Naive thymus-derived CD4-positive, alpha-beta T cell (primary cell): ENCODE results near the gene CHKA. TPM values are rescaled to one million over a fixed set of nuclear protein-coding genes. Genes with fewer than 3 reads are reported as not detected.

Experiments
- ATAC-seq: fragments of 150-1000 bp; cut with Tn5 transposase; 2 replicates; pipeline ENCODE4 v1.10.0; 2021; ENCODE audit warnings: mild to moderate bottlenecking, moderate library complexity
- CTCF ChIA-PET: fragments of 350-600 bp; sonication (Branson Sonifier 250); formaldehyde crosslinking; loops from one replicate; lab custom pipeline; 2021; ENCODE audit warnings: antibody characterized with exemption; lab: Charles Lee
- POLR2A ChIA-PET: fragments of 350-600 bp; sonication (Branson Sonifier 250); formaldehyde crosslinking; loops from one replicate; lab custom pipeline; 2021; ENCODE audit warnings: antibody characterized with exemption, inconsistent platforms; lab: Charles Lee
- DNase-seq, 9 donors: peaks; one replicate each; pipeline versions ENCODE4 v3.0.0 to v3.0.0-alpha.2; 2020 to 2022; ENCODE audit warnings: mixed read lengths in 1 of 9
- H3K27ac ChIP-seq: one replicate; pipeline ENCODE4 v1.7.0; 2013; ENCODE audit warnings: mild to moderate bottlenecking, low read depth, low read length, moderate library complexity
- H3K27me3 ChIP-seq, 2 donors: one replicate each; pipeline ENCODE4 v1.7.0; 2013; ENCODE audit warnings: low read length in 2 of 2, mild to moderate bottlenecking in 2 of 2, moderate library complexity in 2 of 2; ENCODE audit not compliant: control insufficient read depth in 2 of 2, insufficient read depth in 2 of 2
- H3K36me3 ChIP-seq, 3 experiments: 1 replicate in 2 of 3; 2 replicates in 1 of 3; pipeline ENCODE4 v1.7.0; 2013; ENCODE audit warnings: low read length in 3 of 3, mild to moderate bottlenecking in 3 of 3, moderate library complexity in 1 of 3; ENCODE audit not compliant: insufficient read depth in 3 of 3, control insufficient read depth in 2 of 3
- H3K4me1 ChIP-seq, 2 donors: one replicate each; pipeline ENCODE4 v1.7.0; 2013; ENCODE audit warnings: low read length in 2 of 2, mild to moderate bottlenecking in 2 of 2, moderate library complexity in 1 of 2; ENCODE audit not compliant: control insufficient read depth in 2 of 2, insufficient read depth in 2 of 2
- H3K4me3 ChIP-seq: 2 replicates; pipeline ENCODE4 v1.7.0; 2013; ENCODE audit warnings: mild to moderate bottlenecking, low read length
- H3K9me3 ChIP-seq, 3 experiments: 1 replicate in 2 of 3; 2 replicates in 1 of 3; pipeline ENCODE4 v1.7.0; 2013; ENCODE audit warnings: low read length in 3 of 3; ENCODE audit not compliant: control insufficient read depth in 2 of 3
- H3K27ac Mint-ChIP-seq, 9 donors: one replicate each; pipeline ENCODE4 v1.8.0; 2020 to 2022; ENCODE audit warnings: mixed read lengths in 9 of 9, mild to moderate bottlenecking in 8 of 9, moderate library complexity in 5 of 9, inconsistent platforms in 2 of 9
- H3K27me3 Mint-ChIP-seq, 5 donors: one replicate each; pipeline ENCODE4 v1.8.0; 2021 to 2022; ENCODE audit warnings: mixed read lengths in 5 of 5, mild to moderate bottlenecking in 1 of 5
- H3K36me3 Mint-ChIP-seq, 5 donors: one replicate each; pipeline ENCODE4 v1.8.0; 2020 to 2022; ENCODE audit warnings: mixed read lengths in 5 of 5, mild to moderate bottlenecking in 3 of 5, inconsistent platforms in 1 of 5
- H3K4me1 Mint-ChIP-seq, 7 donors: one replicate each; pipeline ENCODE4 v1.8.0; 2020 to 2022; ENCODE audit warnings: mixed read lengths in 7 of 7, mild to moderate bottlenecking in 3 of 7, inconsistent platforms in 1 of 7
- H3K4me3 Mint-ChIP-seq, 10 donors: one replicate each; pipeline ENCODE4 v1.8.0; 2020 to 2022; ENCODE audit warnings: mild to moderate bottlenecking in 10 of 10, mixed read lengths in 10 of 10, moderate library complexity in 6 of 10, inconsistent platforms in 2 of 10
- H3K9me3 Mint-ChIP-seq, 11 donors: one replicate each; pipeline ENCODE4 v1.8.0; 2020 to 2022; ENCODE audit warnings: mixed read lengths in 11 of 11, mild to moderate bottlenecking in 4 of 11, inconsistent platforms in 1 of 11, moderate library complexity in 1 of 11
- intact Hi-C, 2 donors: fragments of 100-400 bp; cut with micrococcal nuclease; formaldehyde crosslinking; loops; one replicate each; pipeline ENCODE4 v1.15.1; 2023
- polyA plus RNA-seq, 2 donors: library from polyadenylated mRNA; unstranded; fragments of 300-500 nt; fragmentation: Illumina TruSeq; gene quantifications; one replicate each; pipeline ENCODE4 v1.2.3, GENCODE V29; 2021
- total RNA-seq, 6 experiments: library from RNA in 5 of 6; stranded (reverse) in 5 of 6; gene quantifications; 1 replicate in 5 of 6; 2 replicates in 1 of 6; pipeline ENCODE4 v1.2.3 and lab custom pipeline; 2021 to 2026

CHKA gene
- total and polyA plus RNA-seq, 7 experiments from 2014 or later, result 1.4 to 31.3 (median 7.1) TPM

DNA sequence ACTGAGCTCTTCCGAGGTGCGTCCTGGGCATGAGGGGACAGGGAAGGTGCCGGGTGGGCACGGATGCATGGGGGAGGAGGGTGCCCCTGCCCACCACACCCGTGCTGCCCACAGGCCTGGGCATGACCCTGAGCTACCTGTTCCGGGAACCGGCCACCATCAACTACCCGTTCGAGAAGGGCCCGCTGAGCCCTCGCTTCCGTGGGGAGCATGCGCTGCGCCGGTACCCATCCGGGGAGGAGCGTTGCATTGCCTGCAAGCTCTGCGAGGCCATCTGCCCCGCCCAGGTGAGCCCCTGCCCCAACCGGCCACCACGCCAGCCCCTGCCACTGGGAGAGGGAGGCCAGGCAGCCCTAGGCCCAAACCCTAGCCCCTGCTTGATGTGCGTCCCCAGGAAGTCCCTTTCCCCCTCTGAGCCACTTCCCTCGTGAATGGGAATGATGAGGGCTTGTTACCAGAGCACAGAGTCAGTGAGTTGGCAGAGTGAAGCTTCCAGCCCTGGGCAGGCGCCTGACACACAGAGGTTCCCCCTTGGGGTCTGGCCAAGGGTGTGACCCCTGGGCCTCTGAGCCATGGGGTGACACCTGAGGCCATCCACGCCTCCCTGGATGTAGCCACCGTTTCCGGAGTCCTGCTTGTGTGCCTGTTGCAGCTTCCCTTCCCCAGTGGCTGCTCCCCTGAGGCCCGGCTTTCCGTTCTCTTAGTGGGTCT lies 88.0 kb downstream of the CHKA start:
- H3K4me1 ChIP-seq, result peaks cover 11 to 28% of the 10 kb centered on the region in 2 donors
- CTCF ChIA-PET, result no interaction called here
- ATAC-seq (no peak), DNase-seq (no peak)
- H3K4me3 ChIP-seq, result no peak overlapping the region
- no peaks in the 10 kb centered on the region for H3K9me3 ChIP-seq
- intact Hi-C loops, result loop anchor here in 1 of 2 donors (10.0 kb wide), 2 partner anchors 182 to 242 kb away; partner anchors contain the start of genes C11orf24 and KMT5B
- H3K27me3 Mint-ChIP-seq, result no peaks in the 10 kb centered on the region
- H3K36me3 ChIP-seq, result peaks cover 0 to 41% (median 0%) of the 10 kb centered on the region in 3 experiments
- H3K27ac Mint-ChIP-seq, result no peak overlapping the region
- H3K9me3 Mint-ChIP-seq, result no peaks in the 10 kb centered on the region
- H3K36me3 Mint-ChIP-seq, result peaks cover 0 to 13% (median 3%) of the 10 kb centered on the region in 5 donors
- peaks cover 20 to 45% (median 35%) of the 10 kb centered on the region in 7 donors for H3K4me1 Mint-ChIP-seq
- H3K4me3 Mint-ChIP-seq, result peak overlapping the region in 1 of 10 donors; percentile 3
- no peak overlapping the region for H3K27ac ChIP-seq
- POLR2A ChIA-PET, result no interaction called here
- no peaks in the 10 kb centered on the region for H3K27me3 ChIP-seq

DNA sequence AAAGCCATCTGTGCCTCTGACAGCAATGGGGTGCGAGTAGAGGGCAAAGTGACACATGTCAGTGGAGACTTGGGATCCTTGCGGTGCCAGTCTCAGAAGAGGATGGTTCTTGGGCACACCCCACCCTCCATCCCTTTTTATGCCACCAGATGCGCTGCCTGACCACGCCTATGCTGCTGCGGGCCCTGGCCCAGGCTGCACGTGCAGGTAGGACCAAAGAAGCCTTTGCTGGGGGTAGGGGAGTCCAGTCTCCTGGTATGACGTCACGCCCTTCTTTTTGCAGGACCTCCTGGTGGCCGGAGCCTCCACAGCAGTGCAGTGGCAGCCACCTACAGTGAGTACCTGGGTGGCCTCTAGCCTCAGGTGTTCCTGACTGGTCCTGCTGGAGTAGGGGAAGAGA lies 89.2 kb downstream of the CHKA start:
- peak overlapping the region; percentile 97 for H3K27ac ChIP-seq
- Mint-ChIP-seq H3K4me1 (peaks cover 17 to 36% (median 26%) of the 10 kb centered on the region in 7 donors), H3K27ac (peak overlapping the region; percentile 7 to 93 (median 75)), H3K9me3 (no peaks in the 10 kb centered on the region), H3K4me3 (peak overlapping the region; percentile 90 to 99 (median 96)), H3K36me3 (peaks cover 0 to 13% (median 3%) of the 10 kb centered on the region in 5 donors), H3K27me3 (no peaks in the 10 kb centered on the region)
- peaks cover 0 to 41% (median 0%) of the 10 kb centered on the region in 3 experiments for H3K36me3 ChIP-seq
- no peaks in the 10 kb centered on the region for H3K9me3 ChIP-seq
- H3K4me1 ChIP-seq, result peaks cover 11 to 21% of the 10 kb centered on the region in 2 donors
- intact Hi-C loops, result loop anchor here in 1 of 2 donors (10.0 kb wide), 2 partner anchors 183 to 243 kb away; partner anchors contain the start of genes C11orf24 and KMT5B
- H3K27me3 ChIP-seq, result no peaks in the 10 kb centered on the region
- ChIA-PET CTCF (no interaction called here), POLR2A (interaction anchor here (1.9 kb wide), 1 partner anchor 29 kb away, joined by 5 read pairs; no protein-coding TSS in a partner anchor)
- DNase-seq (no peak), ATAC-seq (no peak)
- peak overlapping the region; percentile 98 for H3K4me3 ChIP-seq

- H3K27me3 ChIP-seq, result no peaks in the 10 kb centered on the region
- Mint-ChIP-seq H3K9me3 (no peaks in the 10 kb centered on the region), H3K27ac (peak overlapping the region; percentile 73 to 98 (median 92)), H3K4me3 (peak overlapping the region; percentile 90 to 99 (median 96)), H3K4me1 (peaks cover 12 to 32% (median 23%) of the 10 kb centered on the region in 7 donors), H3K36me3 (peaks cover 0 to 13% (median 3%) of the 10 kb centered on the region in 5 donors), H3K27me3 (no peaks in the 10 kb centered on the region)
- peak overlapping the region; percentile 97 for H3K27ac ChIP-seq
- ChIA-PET POLR2A (interaction anchor here (0.8 to 1.9 kb wide), 5 partner anchors 8 to 28 kb away, joined by 3 to 6 read pairs (median 4); partner anchors contain the start of gene TCIRG1), CTCF (interaction anchor here (0.6 to 0.7 kb wide), 2 partner anchors 168 to 547 kb away, joined by 3 read pairs; no protein-coding TSS in a partner anchor)
- peaks cover 0 to 37% (median 0%) of the 10 kb centered on the region in 3 experiments for H3K36me3 ChIP-seq
- ATAC-seq (no peak), DNase-seq (peak in 1 of 9 donors; percentile 29)
- intact Hi-C loops, result loop anchor here (2.0 to 10.0 kb wide), 4 partner anchors 184 to 1018 kb away; partner anchors contain the start of genes C11orf24 (in 1 of the 2), KMT5B (in 1 of the 2), PPP6R3 (in 1 of the 2) and TPCN2 (in 1 of the 2)
- H3K4me3 ChIP-seq, result peak overlapping the region; percentile 98
- H3K4me1 ChIP-seq, result peaks cover 11 to 16% of the 10 kb centered on the region in 2 donors
- H3K9me3 ChIP-seq, result no peaks in the 10 kb centered on the region
Measured at GRCh38 chr11:68031144-68031464, 90.1 kb downstream of the CHKA start.

DNA sequence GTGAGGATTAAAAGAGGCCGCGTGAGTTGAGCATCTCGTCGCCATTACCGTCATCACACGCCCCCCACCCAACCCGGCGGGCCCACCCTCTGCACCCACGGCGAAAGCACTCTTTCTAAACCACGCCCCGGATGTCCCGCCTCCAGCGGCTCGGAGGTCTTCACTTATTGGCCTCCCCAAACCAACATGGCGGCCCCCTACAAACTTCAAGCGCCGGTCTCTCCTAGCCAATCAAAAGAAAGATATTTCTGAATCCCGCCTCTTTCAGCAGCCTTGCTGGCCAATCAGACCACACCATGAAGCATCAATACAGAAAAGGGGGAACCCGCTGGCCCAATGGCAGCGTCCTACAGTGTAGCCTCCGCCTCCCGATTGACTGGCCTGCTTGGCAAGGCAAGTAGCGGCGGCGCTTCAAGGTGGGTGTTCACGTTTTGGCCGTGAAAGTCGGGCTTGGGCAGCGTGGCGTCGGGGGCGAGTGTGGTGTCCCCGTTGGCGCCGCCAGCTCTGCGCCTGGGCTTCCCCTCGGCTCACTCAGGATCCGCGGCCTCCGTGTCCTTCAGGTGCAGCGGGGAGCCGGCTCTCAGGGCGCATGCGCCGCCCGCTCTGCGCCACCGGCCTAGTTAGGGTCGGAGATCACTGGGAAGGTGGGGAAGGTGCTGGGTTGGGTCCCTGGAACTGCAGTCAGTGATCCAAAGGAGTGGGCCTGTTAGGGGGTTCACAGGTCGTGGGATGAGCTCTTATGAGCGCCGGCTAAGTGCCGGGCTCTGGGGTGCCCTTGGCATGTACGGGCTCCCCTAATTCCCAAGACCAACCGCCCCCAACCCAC lies 90.7 kb downstream of the CHKA start, which contains the start of gene NDUFS8:
Gene NDUFS8, plus strand, starts transcription at position 364 of the 826 bp plus-strand sequence. CDS start 1,471 bp downstream, outside the sequence.
- intact Hi-C loops, result loop anchor here (1.0 to 10.0 kb wide), 14 partner anchors 9 to 1018 kb away; partner anchors contain the start of genes PPP6R3 (in 2 of the 2), C11orf24 (in 1 of the 2), CHKA (in 1 of the 2) and KMT5B (in 1 of the 2)
- H3K36me3 ChIP-seq, result peaks cover 0 to 35% (median 0%) of the 10 kb centered on the region in 3 experiments
- no peaks in the 10 kb centered on the region for H3K9me3 ChIP-seq
- H3K4me3 ChIP-seq, result peak within 1 kb of the TSS; percentile 98
- peak within 1 kb of the TSS; percentile 97 for H3K27ac ChIP-seq
- Mint-ChIP-seq H3K27ac (peak within 1 kb of the TSS; percentile 73 to 98 (median 92)), H3K4me3 (peak within 1 kb of the TSS; percentile 90 to 99 (median 96)), H3K27me3 (no peaks in the 10 kb centered on the region), H3K9me3 (peaks cover 0 to 1% (median 0%) of the 10 kb centered on the region in 11 donors), H3K36me3 (peaks cover 0 to 13% (median 3%) of the 10 kb centered on the region in 5 donors), H3K4me1 (peaks cover 12 to 32% (median 23%) of the 10 kb centered on the region in 7 donors)
- POLR2A ChIA-PET, result interaction anchor here (0.8 to 1.9 kb wide), 6 partner anchors 8 to 27 kb away, joined by 3 to 6 read pairs (median 4); partner anchors contain the start of gene TCIRG1
- H3K27me3 ChIP-seq, result no peaks in the 10 kb centered on the region
- CTCF ChIA-PET, result interaction anchor here (0.6 to 0.7 kb wide), 2 partner anchors 168 to 546 kb away, joined by 3 read pairs; no protein-coding TSS in a partner anchor
- DNase-seq (peak; percentile 83 to 99 (median 98)), ATAC-seq (peak; percentile 98)
- H3K4me1 ChIP-seq, result peaks cover 11 to 16% of the 10 kb centered on the region in 2 donors

- ATAC-seq (no peak), DNase-seq (no peak)
- peaks cover 12 to 32% (median 23%) of the 10 kb centered on the region in 7 donors for H3K4me1 Mint-ChIP-seq
- intact Hi-C loops, result no loop called here
- peak overlapping the region; percentile 90 to 99 (median 96) for H3K4me3 Mint-ChIP-seq
- peak overlapping the region in 4 of 9 donors; percentile 2 to 79 (median 74) for H3K27ac Mint-ChIP-seq
- Histone ChIP-seq H3K4me3 (no peak overlapping the region), H3K27me3 (no peaks in the 10 kb centered on the region), H3K4me1 (peaks cover 11 to 13% of the 10 kb centered on the region in 2 donors), H3K27ac (no peak overlapping the region), H3K36me3 (peaks cover 0 to 20% (median 0%) of the 10 kb centered on the region in 3 experiments), H3K9me3 (peaks cover 0 to 8% (median 0%) of the 10 kb centered on the region in 3 experiments)
- H3K27me3 Mint-ChIP-seq, result no peaks in the 10 kb centered on the region
- H3K9me3 Mint-ChIP-seq, result peaks cover 0 to 17% (median 4%) of the 10 kb centered on the region in 11 donors
- POLR2A ChIA-PET, result no interaction called here
- CTCF ChIA-PET, result interaction anchor here (0.6 kb wide), 2 partner anchors 38 to 95 kb away, joined by 3 to 4 read pairs; no protein-coding TSS in a partner anchor
- peaks cover 2 to 18% (median 9%) of the 10 kb centered on the region in 5 donors for H3K36me3 Mint-ChIP-seq
Measured at GRCh38 chr11:68028802-68029545, 92.2 kb downstream of the CHKA start.
